NOMO-1 (cell line): ENCODE results near the gene TAS1R1.

Experiments used
- DNase-seq, 2 experiments: peaks; one replicate each; lab custom pipeline; 2025; ENCODE audit not compliant: unreplicated experiment in 2 of 2; lab: John Stamatoyannopoulos, UW

The TAS1R1 gene

GRCh38 chr1:6570100-6570499, 15.0 kb downstream of the TAS1R1 start:
- DNase-seq, result no peak

GRCh38 chr1:6570987-6571386, 15.9 kb downstream of the TAS1R1 start:
- DNase-seq, result no peak

- DNase-seq, result no peak
These were observed 17.7 kb downstream of the TAS1R1 start for GRCh38 chr1:6572653-6573383.

GRCh38 chr1:6574025-6574620, 19.0 kb downstream of the TAS1R1 start:
- DNase-seq, result no peak

GRCh38 chr1:6574818-6575217, 19.7 kb downstream of the TAS1R1 start:
- no peak for DNase-seq

- no peak for DNase-seq
These were observed 22.9 kb downstream of the TAS1R1 start for GRCh38 chr1:6577831-6578525.

- no peak for DNase-seq
These were observed 23.7 kb downstream of the TAS1R1 start for GRCh38 chr1:6578624-6579373.

- peak; percentile 95 to 97 for DNase-seq
These were observed 24.4 kb downstream of the TAS1R1 start, which contains the start of gene ZBTB48 for GRCh38 chr1:6579374-6580118. ZBTB48 (plus strand) TSS chr1:6579994; CDS start chr1:6580610, 616 bp downstream.

- DNase-seq, result peak; percentile 41 to 62
These were observed 25.0 kb downstream of the TAS1R1 start for GRCh38 chr1:6580119-6580592.

- DNase-seq, result peak in 1 of 2 experiments; percentile 8
These were observed 25.7 kb downstream of the TAS1R1 start for GRCh38 chr1:6580593-6581409.

- peak; percentile 52 to 62 for DNase-seq
These were observed 26.6 kb downstream of the TAS1R1 start for GRCh38 chr1:6581561-6582305.

- DNase-seq, result peak in 1 of 2 experiments; percentile 32
These were observed 27.3 kb downstream of the TAS1R1 start for GRCh38 chr1:6582370-6582769.

- no peak for DNase-seq
These were observed 29.3 kb downstream of the TAS1R1 start for GRCh38 chr1:6584126-6585080.

GRCh38 chr1:6585081-6585722, 30.1 kb downstream of the TAS1R1 start:
- DNase-seq, result no peak

GRCh38 chr1:6585841-6586240, 30.7 kb downstream of the TAS1R1 start:
- DNase-seq, result no peak

- DNase-seq, result no peak
These were observed 31.3 kb downstream of the TAS1R1 start for GRCh38 chr1:6586404-6586816.
